Endothelial cell of umbilical vein (primary cell): Measurements from ENCODE around the gene PLPP2. TPM values are rescaled to one million over a fixed set of nuclear protein-coding genes. Genes with fewer than 3 reads are reported as not detected.

Experiments used
- BruUV-seq: library from RNA; stranded (reverse); fragments of 400-500 nt; replicated peaks from 2 replicates; lab custom pipeline; 2021; lab: Mats Ljungman, UMichigan
- CTCF ChIA-PET: fragments of 300-600, 350-600 bp; sonication (Branson Sonifier 250); formaldehyde crosslinking; loops from one replicate; lab custom pipeline; 2021; ENCODE audit warnings: antibody characterized with exemption, inconsistent platforms; lab: Charles Lee
- POLR2A ChIA-PET: fragments of 300-600, 350-600 bp; sonication (Branson Sonifier 250); formaldehyde crosslinking; loops from one replicate; lab custom pipeline; 2021; ENCODE audit warnings: antibody characterized with exemption, inconsistent platforms; lab: Charles Lee
- DNase-seq: peaks from one replicate; pipeline ENCODE4 v3.0.0-alpha.2; 2011; ENCODE audit warnings: low read depth, low spot score
- FAIRE-seq: peaks from 2 replicates; lab custom pipeline; 2011; peaks lifted over from hg19 to GRCh38; lab: Jason Lieb, UNC
- H2AFZ ChIP-seq: 2 replicates; pipeline ENCODE4 v1.6.0; 2012; ENCODE audit warnings: low read depth, low read length, control low read depth, inconsistent platforms
- H3K27ac ChIP-seq: 2 replicates; pipeline ENCODE4 v1.5.1; 2011; ENCODE audit warnings: low read depth, mild to moderate bottlenecking, control low read depth, low read length, moderate library complexity; ENCODE audit not compliant: insufficient read depth
- H3K27me3 ChIP-seq, 2 experiments: 2 replicates each; pipeline versions ENCODE4 v1.6.0 to v1.6.1; 2011; ENCODE audit warnings: low read length in 2 of 2, mixed read lengths in 1 of 2; ENCODE audit not compliant: control insufficient read depth in 2 of 2, insufficient read depth in 2 of 2
- H3K36me3 ChIP-seq, 2 experiments: 2 replicates in 1 of 2; 3 replicates in 1 of 2; pipeline ENCODE4 v1.5.1; 2011; ENCODE audit warnings: low read length in 2 of 2, mild to moderate bottlenecking in 1 of 2, moderate library complexity in 1 of 2; ENCODE audit not compliant: control insufficient read depth in 2 of 2, insufficient read depth in 2 of 2; ENCODE audit errors: extremely low read depth in 1 of 2
- H3K4me1 ChIP-seq: 3 replicates; pipeline ENCODE4 v1.5.1; 2011; ENCODE audit warnings: mild to moderate bottlenecking, low read length; ENCODE audit not compliant: control insufficient read depth, insufficient read depth; ENCODE audit errors: extremely low read depth
- H3K4me2 ChIP-seq: 2 replicates; pipeline ENCODE4 v1.6.1; 2011; ENCODE audit warnings: low read length, control low read depth, mixed read lengths; ENCODE audit not compliant: insufficient read depth
- H3K4me3 ChIP-seq, 3 experiments: fragments of 200-600 bp in 1 of 3; sonication (generic), shearing (Covaris generic) in 1 of 3; replicated peaks in 1 of 3; 2 replicates each; pipeline ENCODE4 v1.5.1; 2011 to 2016; ENCODE audit warnings: control low read depth in 3 of 3, low read length in 3 of 3, mild to moderate bottlenecking in 2 of 3, inconsistent platforms in 1 of 3, low read depth in 1 of 3, moderate library complexity in 1 of 3; ENCODE audit not compliant: insufficient read depth in 1 of 3
- H3K79me2 ChIP-seq: 2 replicates; pipeline ENCODE4 v1.6.0; 2012; ENCODE audit warnings: low read length, inconsistent platforms; ENCODE audit not compliant: control insufficient read depth, insufficient read depth
- H3K9ac ChIP-seq: replicated peaks from 2 replicates; pipeline ENCODE3; 2011; ENCODE audit warnings: low read length, control low read depth; ENCODE audit not compliant: insufficient read depth; ENCODE audit errors: extremely low read depth
- H3K9me1 ChIP-seq: replicated peaks from 3 replicates; pipeline ENCODE4 v1.6.0; 2011; ENCODE audit warnings: mild to moderate bottlenecking, low read length; ENCODE audit not compliant: control insufficient read depth, insufficient read depth; ENCODE audit errors: extremely low read depth
- H3K9me3 ChIP-seq: replicated peaks from 2 replicates; pipeline ENCODE4 v1.5.1; 2012; ENCODE audit warnings: low read length, inconsistent platforms; ENCODE audit not compliant: control insufficient read depth, insufficient read depth
- H4K20me1 ChIP-seq: replicated peaks from 2 replicates; pipeline ENCODE3; 2011; ENCODE audit warnings: mild to moderate bottlenecking, low read length; ENCODE audit not compliant: control insufficient read depth, insufficient read depth; ENCODE audit errors: extremely low read depth
- EZH2 ChIP-seq: IDR thresholded peaks from 2 replicates; pipeline ENCODE4 v1.6.1; 2012; ENCODE audit warnings: borderline replicate concordance, low read depth, mild to moderate bottlenecking, moderate library complexity, low read length, inconsistent platforms; ENCODE audit not compliant: severe bottlenecking
- FOS ChIP-seq: IDR thresholded peaks from 2 replicates; pipeline ENCODE4 v1.6.1; 2011; ENCODE audit warnings: mild to moderate bottlenecking, low read length, moderate library complexity, borderline replicate concordance; ENCODE audit not compliant: insufficient read depth
- GATA2 ChIP-seq: IDR thresholded peaks from 2 replicates; pipeline ENCODE4 v1.7.0; 2011; ENCODE audit warnings: low read depth, mild to moderate bottlenecking, moderate library complexity, mixed read lengths, low read length; ENCODE audit not compliant: insufficient read length, insufficient read depth
- JUN ChIP-seq: IDR thresholded peaks from 2 replicates; pipeline ENCODE4 v1.6.1; 2011; ENCODE audit warnings: borderline replicate concordance, low read depth; ENCODE audit not compliant: insufficient read length, insufficient read depth
- MYC ChIP-seq: IDR thresholded peaks from one replicate; pipeline ENCODE4 v1.6.1; 2011; ENCODE audit warnings: mild to moderate bottlenecking, low read depth, low read length
- POLR2A ChIP-seq: IDR thresholded peaks from 2 replicates; pipeline ENCODE4 v1.6.1; 2012; ENCODE audit warnings: low read depth, mild to moderate bottlenecking, control low read depth, low read length
- POLR2AphosphoS5 ChIP-seq: IDR thresholded peaks from 2 replicates; pipeline ENCODE4 v1.6.1; 2012; ENCODE audit warnings: low read depth, mild to moderate bottlenecking, control low read depth, low read length, moderate library complexity; ENCODE audit not compliant: insufficient read depth
- dilution Hi-C: fragments of 300-500 bp; cut with MboI; formaldehyde crosslinking; loops from one replicate; pipeline ENCODE4 v1.15.0; 2019; ENCODE audit warnings: low sequenced_read_pairs; ENCODE audit not compliant: extremely low pct_ligation_motif_present
- intact Hi-C: fragments of 100-400 bp; cut with micrococcal nuclease; formaldehyde crosslinking; loops from one replicate; pipeline ENCODE4 v1.10.0; 2022
- polyA plus RNA-seq, 4 experiments: library from polyadenylated mRNA; depleted of rRNA in 3 of 4; stranded (reverse) in 3 of 4; unstranded in 1 of 4; fragments of >200 nt; gene quantifications; 2 replicates each; pipeline versions ENCODE4 v1.2.1 to v1.2.3, GENCODE V29; 2011 to 2012; ENCODE audit warnings: missing spikeins in 1 of 4
- total RNA-seq: library from RNA; stranded (reverse); gene quantifications from 2 replicates; pipeline ENCODE4 v1.2.3, GENCODE V29; 2021
- TF ChIP-seq, protein P1 (sequence below), 2 donors: IDR thresholded peaks; 1 replicate in 1 of 2; 2 replicates in 1 of 2; pipeline ENCODE4 v1.5.1; 2011; ENCODE audit warnings: low read length in 2 of 2, mild to moderate bottlenecking in 2 of 2, moderate library complexity in 2 of 2, control low read depth in 1 of 2, inconsistent platforms in 1 of 2, low read depth in 1 of 2; ENCODE audit not compliant: insufficient read depth in 1 of 2; ENCODE audit errors: extremely low read depth in 1 of 2
- TF ChIP-seq, protein P2 (sequence below): IDR thresholded peaks from 2 replicates; pipeline ENCODE4 v1.6.1; 2011; ENCODE audit not compliant: insufficient read depth, insufficient read length

The PLPP2 gene
- total and polyA plus RNA-seq, 2 donors (not counting 3 experiments of a cell fraction or from before 2014, with no cell fraction given): 27.9 to 34.3 TPM

DNA sequence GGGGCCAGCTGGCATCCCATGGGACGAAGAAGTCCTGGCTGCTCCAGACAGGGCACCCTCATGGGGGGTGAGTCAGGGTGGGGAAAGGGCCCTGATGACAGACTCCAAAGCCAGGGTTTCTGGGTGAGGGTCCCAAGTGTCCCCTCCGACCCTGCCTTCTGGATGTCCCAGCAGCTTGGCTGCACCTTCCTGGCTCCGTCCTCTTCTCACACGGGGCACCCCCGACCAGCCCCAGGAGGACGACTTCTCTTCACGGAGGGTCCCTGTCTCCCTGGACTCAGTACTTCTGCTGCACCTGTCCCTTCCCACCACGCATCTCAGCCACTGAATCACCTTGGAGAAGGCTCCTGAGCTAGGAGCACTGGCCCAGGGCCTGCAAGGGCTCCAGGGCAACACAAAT, 33.5 kb upstream of the PLPP2 start:
- TF ChIP-seq, protein P1, sequence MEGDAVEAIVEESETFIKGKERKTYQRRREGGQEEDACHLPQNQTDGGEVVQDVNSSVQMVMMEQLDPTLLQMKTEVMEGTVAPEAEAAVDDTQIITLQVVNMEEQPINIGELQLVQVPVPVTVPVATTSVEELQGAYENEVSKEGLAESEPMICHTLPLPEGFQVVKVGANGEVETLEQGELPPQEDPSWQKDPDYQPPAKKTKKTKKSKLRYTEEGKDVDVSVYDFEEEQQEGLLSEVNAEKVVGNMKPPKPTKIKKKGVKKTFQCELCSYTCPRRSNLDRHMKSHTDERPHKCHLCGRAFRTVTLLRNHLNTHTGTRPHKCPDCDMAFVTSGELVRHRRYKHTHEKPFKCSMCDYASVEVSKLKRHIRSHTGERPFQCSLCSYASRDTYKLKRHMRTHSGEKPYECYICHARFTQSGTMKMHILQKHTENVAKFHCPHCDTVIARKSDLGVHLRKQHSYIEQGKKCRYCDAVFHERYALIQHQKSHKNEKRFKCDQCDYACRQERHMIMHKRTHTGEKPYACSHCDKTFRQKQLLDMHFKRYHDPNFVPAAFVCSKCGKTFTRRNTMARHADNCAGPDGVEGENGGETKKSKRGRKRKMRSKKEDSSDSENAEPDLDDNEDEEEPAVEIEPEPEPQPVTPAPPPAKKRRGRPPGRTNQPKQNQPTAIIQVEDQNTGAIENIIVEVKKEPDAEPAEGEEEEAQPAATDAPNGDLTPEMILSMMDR (IDR thresholded peaks at IDR 0.05; ENCODE audit: extremely low read depth in 1 of 2, insufficient read depth in 1 of 2, low read depth in 1 of 2, low read length in 2 of 2): no peak
- TF ChIP-seq POLR2A (no peak), GATA2 (no peak), FOS (no peak), EZH2 (no peak), POLR2AphosphoS5 (no peak), JUN (no peak), MYC (no peak)
- TF ChIP-seq, protein P2, sequence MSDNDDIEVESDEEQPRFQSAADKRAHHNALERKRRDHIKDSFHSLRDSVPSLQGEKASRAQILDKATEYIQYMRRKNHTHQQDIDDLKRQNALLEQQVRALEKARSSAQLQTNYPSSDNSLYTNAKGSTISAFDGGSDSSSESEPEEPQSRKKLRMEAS: no peak
- Histone ChIP-seq H3K36me3 (peaks cover 12 to 42% of the 10 kb centered on the region in 2 experiments), H3K27me3 (no peaks in the 10 kb centered on the region), H3K9ac (no peak overlapping the region), H3K4me3 (no peak overlapping the region), H3K79me2 (peaks cover 44% of the 10 kb centered on the region), H4K20me1 (no peaks in the 10 kb centered on the region), H3K9me1 (no peaks in the 10 kb centered on the region), H3K9me3 (no peaks in the 10 kb centered on the region), H2AFZ (no peak overlapping the region), H3K4me2 (no peak overlapping the region), H3K4me1 (no peaks in the 10 kb centered on the region), H3K27ac (no peak overlapping the region)
- DNase-seq (no peak), FAIRE-seq (no peak)
- POLR2A ChIA-PET: no interaction called here
- intact Hi-C loops: no loop called here
- CTCF ChIA-PET: no interaction called here
- no TSS peak for BruUV-seq
- dilution Hi-C loops: no loop called here
